CD4-positive, CD25-positive, alpha-beta regulatory T cell (primary cell): Measurements from ENCODE around the gene HOXA13. TPM values are rescaled to one million over a fixed set of nuclear protein-coding genes. Genes with fewer than 3 reads are reported as not detected.

Source experiments
- ATAC-seq, 2 donors: fragments of 150-1000 bp; cut with Tn5 transposase; one replicate each; pipeline ENCODE4 v1.10.0; 2021; ENCODE audit warnings: low read depth in 2 of 2, moderate number of reproducible peaks in 2 of 2, moderate library complexity in 1 of 2
- DNase-seq, 3 donors: peaks; one replicate each; pipeline versions ENCODE4 v3.0.0 to v3.0.0-alpha.2; 2012 to 2022; ENCODE audit warnings: mixed read lengths in 1 of 3
- H3K27ac ChIP-seq: one replicate; pipeline ENCODE4 v1.7.0; 2013; ENCODE audit warnings: mild to moderate bottlenecking, low read length; ENCODE audit not compliant: insufficient read depth, poor library complexity, severe bottlenecking
- H3K27me3 ChIP-seq: one replicate; pipeline ENCODE4 v1.7.0; 2013; ENCODE audit warnings: low read length; ENCODE audit not compliant: control insufficient read depth, insufficient read depth
- H3K36me3 ChIP-seq: one replicate; pipeline ENCODE4 v1.7.0; 2013; ENCODE audit warnings: mild to moderate bottlenecking, low read length, moderate library complexity; ENCODE audit not compliant: control insufficient read depth, insufficient read depth
- H3K4me1 ChIP-seq: 2 replicates; pipeline ENCODE4 v1.7.0; 2013; ENCODE audit warnings: mild to moderate bottlenecking, low read length; ENCODE audit not compliant: insufficient read depth, control insufficient read depth, poor library complexity, severe bottlenecking
- H3K4me3 ChIP-seq: one replicate; pipeline ENCODE4 v1.7.0; 2013; ENCODE audit warnings: low read depth, mild to moderate bottlenecking, low read length, moderate library complexity
- H3K9me3 ChIP-seq, 2 experiments: 1 replicate in 1 of 2; 2 replicates in 1 of 2; pipeline ENCODE4 v1.7.0; 2013; ENCODE audit warnings: low read length in 2 of 2, mild to moderate bottlenecking in 1 of 2, moderate library complexity in 1 of 2; ENCODE audit not compliant: control insufficient read depth in 2 of 2
- H3K27ac Mint-ChIP-seq, 3 donors: one replicate each; pipeline ENCODE4 v1.8.0; 2020 to 2022; ENCODE audit warnings: mild to moderate bottlenecking in 3 of 3, mixed read lengths in 3 of 3, moderate library complexity in 2 of 3
- H3K27me3 Mint-ChIP-seq: one replicate; pipeline ENCODE4 v1.8.0; 2022; ENCODE audit warnings: mild to moderate bottlenecking, mixed read lengths
- H3K36me3 Mint-ChIP-seq: one replicate; pipeline ENCODE4 v1.8.0; 2020; ENCODE audit warnings: mixed read lengths
- H3K4me1 Mint-ChIP-seq, 4 donors: one replicate each; pipeline ENCODE4 v1.8.0; 2020 to 2022; ENCODE audit warnings: mixed read lengths in 4 of 4, mild to moderate bottlenecking in 1 of 4
- H3K4me3 Mint-ChIP-seq, 4 donors: one replicate each; pipeline ENCODE4 v1.8.0; 2020 to 2022; ENCODE audit warnings: mild to moderate bottlenecking in 4 of 4, mixed read lengths in 4 of 4, moderate library complexity in 3 of 4
- H3K9me3 Mint-ChIP-seq, 7 donors: one replicate each; pipeline ENCODE4 v1.8.0; 2020 to 2022; ENCODE audit warnings: mixed read lengths in 7 of 7, mild to moderate bottlenecking in 3 of 7, moderate library complexity in 2 of 7
- polyA plus RNA-seq, 4 donors: library from polyadenylated mRNA; unstranded; fragments of 300-500 nt; fragmentation: Illumina TruSeq; gene quantifications; one replicate each; pipeline ENCODE4 v1.2.3, GENCODE V29; 2021
- total RNA-seq: library from RNA; stranded (reverse); gene quantifications from one replicate; pipeline ENCODE4 v1.2.3, GENCODE V29; 2022

The HOXA13 gene
- total and polyA plus RNA-seq, 5 donors from 2014 or later, result not detected

GRCh38 chr7:27172823-27173510 is 26.9 kb downstream of the HOXA13 start:
- H3K27me3 ChIP-seq, result peaks cover 44% of the 10 kb centered on the region
- H3K36me3 ChIP-seq, result no peaks in the 10 kb centered on the region
- peak in 1 of 3 donors; percentile 17 for DNase-seq
- H3K27ac Mint-ChIP-seq, result peak overlapping the region in 1 of 3 donors; percentile 56
- H3K9me3 ChIP-seq, result no peaks in the 10 kb centered on the region
- peaks cover 74% of the 10 kb centered on the region for H3K27me3 Mint-ChIP-seq
- H3K9me3 Mint-ChIP-seq, result peaks cover 0 to 11% (median 0%) of the 10 kb centered on the region in 7 donors
- peak overlapping the region in 2 of 4 donors; percentile 73 to 78 for H3K4me3 Mint-ChIP-seq
- no peak for ATAC-seq
- H3K4me1 ChIP-seq, result peaks cover 44% of the 10 kb centered on the region
- H3K4me3 ChIP-seq, result no peak overlapping the region
- no peaks in the 10 kb centered on the region for H3K36me3 Mint-ChIP-seq
- no peak overlapping the region for H3K27ac ChIP-seq
- peaks cover 10 to 39% (median 13%) of the 10 kb centered on the region in 4 donors for H3K4me1 Mint-ChIP-seq

DNA sequence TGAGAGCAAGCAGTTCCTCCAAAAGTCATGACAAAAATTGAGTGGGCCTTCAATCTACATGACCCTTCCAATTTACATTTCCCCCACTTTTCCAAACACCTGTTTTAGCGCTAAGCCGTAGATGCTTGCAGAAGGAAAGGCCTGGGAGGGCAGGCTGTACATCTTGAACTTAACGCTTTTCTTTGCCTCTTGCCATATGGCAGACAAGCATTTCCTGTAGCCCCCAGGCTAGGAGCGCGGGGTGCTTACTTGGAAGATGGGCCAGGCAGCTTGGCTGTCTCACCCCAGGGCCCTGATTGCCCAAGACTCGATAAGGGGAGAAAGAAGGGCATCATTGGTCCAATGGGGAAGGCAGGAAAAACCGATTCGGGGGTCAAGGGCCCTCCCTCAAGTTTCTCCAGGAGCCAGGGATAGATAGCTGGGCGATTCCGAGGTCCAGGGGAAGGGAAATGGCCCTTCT is 27.5 kb downstream of the HOXA13 start:
- H3K27ac ChIP-seq, result no peak overlapping the region
- H3K4me1 Mint-ChIP-seq, result peaks cover 10 to 42% (median 13%) of the 10 kb centered on the region in 4 donors
- H3K27me3 Mint-ChIP-seq, result peaks cover 74% of the 10 kb centered on the region
- no peak for DNase-seq
- no peaks in the 10 kb centered on the region for H3K9me3 ChIP-seq
- peaks cover 44% of the 10 kb centered on the region for H3K4me1 ChIP-seq
- peaks cover 49% of the 10 kb centered on the region for H3K27me3 ChIP-seq
- no peaks in the 10 kb centered on the region for H3K36me3 ChIP-seq
- peak overlapping the region; percentile 67 to 78 (median 74) for H3K4me3 Mint-ChIP-seq
- H3K27ac Mint-ChIP-seq, result peak overlapping the region in 1 of 3 donors; percentile 79
- no peak for ATAC-seq
- H3K9me3 Mint-ChIP-seq, result peaks cover 0 to 11% (median 0%) of the 10 kb centered on the region in 7 donors
- H3K4me3 ChIP-seq, result no peak overlapping the region
- no peaks in the 10 kb centered on the region for H3K36me3 Mint-ChIP-seq

GRCh38 chr7:27171637-27172314 is 28.1 kb downstream of the HOXA13 start:
- ATAC-seq, result no peak
- no peak overlapping the region for H3K27ac ChIP-seq
- no peak for DNase-seq
- Mint-ChIP-seq H3K27ac (peak overlapping the region in 1 of 3 donors; percentile 79), H3K9me3 (peaks cover 0 to 11% (median 0%) of the 10 kb centered on the region in 7 donors), H3K4me1 (peaks cover 10 to 46% (median 13%) of the 10 kb centered on the region in 4 donors), H3K27me3 (peaks cover 76% of the 10 kb centered on the region), H3K36me3 (no peaks in the 10 kb centered on the region), H3K4me3 (peak overlapping the region; percentile 67 to 82 (median 76))
- no peaks in the 10 kb centered on the region for H3K36me3 ChIP-seq
- H3K9me3 ChIP-seq, result no peaks in the 10 kb centered on the region
- H3K27me3 ChIP-seq, result peaks cover 50% of the 10 kb centered on the region
- H3K4me3 ChIP-seq, result no peak overlapping the region
- peaks cover 48% of the 10 kb centered on the region for H3K4me1 ChIP-seq

DNA sequence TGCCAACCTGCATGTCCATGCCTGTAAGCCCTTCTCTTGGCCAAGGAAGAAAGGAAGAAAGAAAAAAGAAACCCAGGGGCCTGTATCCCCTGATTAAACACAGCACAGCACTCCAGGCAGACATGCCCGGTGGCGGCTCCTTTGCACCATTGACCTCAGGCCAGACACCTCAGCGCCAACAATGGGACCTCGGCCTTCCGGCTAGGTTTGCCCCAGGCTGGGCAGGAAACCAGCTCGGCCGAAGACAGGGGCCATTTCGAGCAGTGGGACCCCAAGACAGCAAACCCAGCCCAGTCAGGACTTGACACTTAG is 28.6 kb downstream of the HOXA13 start:
- H3K27ac Mint-ChIP-seq, result no peak overlapping the region

GRCh38 chr7:27170426-27171324 is 29.2 kb downstream of the HOXA13 start:
- peaks cover 10 to 52% (median 16%) of the 10 kb centered on the region in 4 donors for H3K4me1 Mint-ChIP-seq
- peaks cover 0 to 14% (median 0%) of the 10 kb centered on the region in 7 donors for H3K9me3 Mint-ChIP-seq
- no peak for DNase-seq
- peaks cover 51% of the 10 kb centered on the region for H3K27me3 ChIP-seq
- ATAC-seq, result no peak
- H3K27ac ChIP-seq, result no peak overlapping the region
- no peak overlapping the region for H3K4me3 ChIP-seq
- H3K36me3 ChIP-seq, result no peaks in the 10 kb centered on the region
- no peaks in the 10 kb centered on the region for H3K9me3 ChIP-seq
- peak overlapping the region in 1 of 3 donors; percentile 87 for H3K27ac Mint-ChIP-seq
- H3K27me3 Mint-ChIP-seq, result peaks cover 81% of the 10 kb centered on the region
- H3K4me3 Mint-ChIP-seq, result peak overlapping the region in 3 of 4 donors; percentile 67 to 79 (median 74)
- peaks cover 58% of the 10 kb centered on the region for H3K4me1 ChIP-seq
- H3K36me3 Mint-ChIP-seq, result no peaks in the 10 kb centered on the region

More for the DNA sequence above, 28.6 kb downstream of the HOXA13 start:
- peaks cover 10 to 49% (median 13%) of the 10 kb centered on the region in 4 donors for H3K4me1 Mint-ChIP-seq
- Histone ChIP-seq H3K27ac (no peak overlapping the region), H3K4me1 (peaks cover 52% of the 10 kb centered on the region), H3K36me3 (no peaks in the 10 kb centered on the region), H3K9me3 (no peaks in the 10 kb centered on the region), H3K4me3 (no peak overlapping the region), H3K27me3 (peaks cover 50% of the 10 kb centered on the region)
- no peaks in the 10 kb centered on the region for H3K36me3 Mint-ChIP-seq
- peaks cover 81% of the 10 kb centered on the region for H3K27me3 Mint-ChIP-seq
- peaks cover 0 to 11% (median 0%) of the 10 kb centered on the region in 7 donors for H3K9me3 Mint-ChIP-seq
- peak overlapping the region; percentile 43 to 74 (median 59) for H3K4me3 Mint-ChIP-seq
- ATAC-seq, result no peak
- no peak for DNase-seq

DNA sequence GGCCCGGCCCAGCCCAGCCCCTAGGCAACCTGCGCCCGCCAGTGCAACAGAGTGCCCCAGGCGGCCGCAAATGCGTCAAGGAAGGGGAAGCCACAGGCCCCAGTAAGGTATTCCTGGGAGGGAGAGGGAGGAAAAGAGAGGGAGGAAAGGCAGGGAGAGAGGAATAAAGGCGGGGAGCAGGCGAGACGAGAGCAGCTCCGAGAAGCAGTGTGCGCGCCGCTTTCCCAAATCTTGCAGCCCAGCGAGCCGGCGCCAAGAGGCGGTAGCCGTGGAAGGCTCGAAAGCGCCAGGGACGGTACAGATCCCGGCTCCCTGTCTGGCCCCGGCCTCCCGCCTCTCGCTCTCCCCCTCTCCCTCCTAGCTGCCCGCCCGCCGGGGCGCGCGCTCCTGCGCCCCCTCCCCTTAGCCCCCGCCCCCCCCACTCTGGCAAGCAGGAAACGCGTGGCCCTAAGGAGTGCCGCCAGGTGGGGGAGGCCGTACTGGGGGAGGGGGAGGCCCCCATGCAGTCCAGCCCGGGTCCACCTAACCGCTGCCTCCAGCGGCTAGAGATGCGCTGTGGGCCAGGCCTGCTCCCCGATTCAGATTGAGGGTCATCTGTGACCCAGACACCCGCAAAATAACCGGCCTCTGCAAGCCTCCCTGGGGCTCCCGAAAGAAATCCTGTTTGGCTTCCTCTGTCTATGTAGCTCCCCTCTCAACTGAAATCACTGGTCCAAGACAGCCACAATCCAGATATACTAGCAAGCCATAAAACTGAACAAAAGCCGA is 30.0 kb downstream of the HOXA13 start:
- H3K27me3 Mint-ChIP-seq, result peaks cover 81% of the 10 kb centered on the region

More for the DNA sequence above, 30.0 kb downstream of the HOXA13 start:
- Mint-ChIP-seq H3K9me3 (peaks cover 0 to 15% (median 0%) of the 10 kb centered on the region in 7 donors), H3K27ac (peak overlapping the region in 1 of 3 donors; percentile 87), H3K36me3 (no peaks in the 10 kb centered on the region), H3K4me3 (peak overlapping the region in 3 of 4 donors; percentile 26 to 79 (median 33)), H3K4me1 (peaks cover 10 to 55% (median 18%) of the 10 kb centered on the region in 4 donors)
- DNase-seq (no peak), ATAC-seq (no peak)
- no peaks in the 10 kb centered on the region for H3K36me3 ChIP-seq
- H3K27me3 ChIP-seq, result peaks cover 46% of the 10 kb centered on the region
- H3K9me3 ChIP-seq, result no peaks in the 10 kb centered on the region
- no peak overlapping the region for H3K27ac ChIP-seq
- peaks cover 67% of the 10 kb centered on the region for H3K4me1 ChIP-seq
- no peak overlapping the region for H3K4me3 ChIP-seq
